K562 (cell line): ENCODE results near the gene CDKN1C. TPM values are rescaled to one million over a fixed set of nuclear protein-coding genes. Genes with fewer than 3 reads are reported as not detected.

Experiments
- ATAC-seq: fragments of 200-7000 bp; cut with Tn5 transposase; 3 replicates; pipeline ENCODE4 v1.9.1; 2020; ENCODE audit warnings: moderate library complexity
- BruUV-seq: library from RNA; stranded (reverse); fragments of 400-500 nt; replicated peaks from 2 replicates; lab custom pipeline; 2021; lab: Mats Ljungman, UMichigan
- CTCF ChIA-PET: fragments of 300-600 bp; formaldehyde crosslinking; extraction: SDS; loops from one replicate; lab custom pipeline; 2021; ENCODE audit warnings: low intra/inter-chr PET ratio; lab: Yijun Ruan, JAX
- POLR2A ChIA-PET: fragments of 300-600, 350-650 bp; sonication (Branson Sonifier 250); formaldehyde crosslinking; extraction: SDS; loops from one replicate; lab custom pipeline; 2021; ENCODE audit warnings: antibody characterized with exemption, inconsistent platforms; lab: Yijun Ruan, JAX
- DNase-seq, 4 experiments: peaks; one replicate each; pipeline versions ENCODE4 v3.0.0 to v3.0.0-alpha.2; 2011 to 2018; ENCODE audit warnings: low spot score in 3 of 4, mixed read lengths in 3 of 4; ENCODE audit errors: extremely low read depth in 1 of 4
- FAIRE-seq: peaks from 2 replicates; lab custom pipeline; 2011; peaks lifted over from hg19 to GRCh38; lab: Jason Lieb, UNC
- H2AFZ ChIP-seq: 2 replicates; pipeline ENCODE4 v1.6.0; 2011; ENCODE audit warnings: low read depth, low read length, control low read depth, inconsistent platforms
- H3K27ac ChIP-seq: fragments of 200-600 bp; 3 replicates; pipeline ENCODE4 v1.8.0; 2011; ENCODE audit warnings: low read depth, mild to moderate bottlenecking, control low read depth, inconsistent platforms, low read length, moderate library complexity, mixed read lengths; ENCODE audit errors: extremely low read depth
- H3K27me3 ChIP-seq, 2 experiments: fragments of 300-600 bp in 1 of 2; 2 replicates in 1 of 2; 3 replicates in 1 of 2; pipeline versions ENCODE4 v1.6.0 to v1.8.0; 2011; ENCODE audit warnings: inconsistent platforms in 2 of 2, low read length in 2 of 2, mild to moderate bottlenecking in 1 of 2, mixed read lengths in 1 of 2, moderate library complexity in 1 of 2; ENCODE audit not compliant: control insufficient read depth in 2 of 2, insufficient read depth in 2 of 2
- H3K36me3 ChIP-seq: fragments of 300-600 bp; 3 replicates; pipeline ENCODE4 v1.8.0; 2011; ENCODE audit warnings: mild to moderate bottlenecking, low read length, inconsistent platforms; ENCODE audit not compliant: control insufficient read depth, insufficient read depth
- H3K4me1 ChIP-seq, 2 experiments: fragments of 200-600 bp in 1 of 2; replicated peaks in 1 of 2; 2 replicates in 1 of 2; 3 replicates in 1 of 2; pipeline versions ENCODE4 v1.5.1 to v1.8.0; 2011; ENCODE audit warnings: inconsistent platforms in 2 of 2, low read length in 2 of 2, mild to moderate bottlenecking in 1 of 2, mixed read lengths in 1 of 2, moderate library complexity in 1 of 2; ENCODE audit not compliant: control insufficient read depth in 2 of 2, insufficient read depth in 2 of 2
- H3K4me2 ChIP-seq: 2 replicates; pipeline ENCODE4 v1.6.1; 2011; ENCODE audit warnings: low read length, control low read depth, inconsistent platforms, mixed read lengths; ENCODE audit not compliant: insufficient read depth
- H3K4me3 ChIP-seq: fragments of 200-600 bp; sonication (generic), shearing (Covaris generic); 2 replicates; pipeline ENCODE4 v1.5.1; 2016; ENCODE audit warnings: control low read depth, inconsistent platforms
- H3K79me2 ChIP-seq: fragments of 200-600 bp; 3 replicates; pipeline ENCODE4 v1.8.0; 2011; ENCODE audit warnings: low read length, inconsistent platforms; ENCODE audit not compliant: control insufficient read depth, insufficient read depth
- H3K9ac ChIP-seq, 2 experiments: 2 replicates each; pipeline versions ENCODE4 v1.6.0 to v1.6.1; 2011; ENCODE audit warnings: low read depth in 2 of 2, low read length in 2 of 2, control low read depth in 1 of 2, inconsistent platforms in 1 of 2, mild to moderate bottlenecking in 1 of 2, mixed read lengths in 1 of 2; ENCODE audit not compliant: insufficient read depth in 1 of 2
- H3K9me1 ChIP-seq: one replicate; pipeline ENCODE4 v1.6.0; 2011; ENCODE audit warnings: inconsistent platforms, mild to moderate bottlenecking, low read length, moderate library complexity; ENCODE audit not compliant: control insufficient read depth, insufficient read depth
- H3K9me3 ChIP-seq: replicated peaks from 2 replicates; pipeline ENCODE4 v1.5.1; 2011; ENCODE audit warnings: low read depth, low read length, inconsistent platforms; ENCODE audit not compliant: control insufficient read depth, insufficient read depth
- H4K20me1 ChIP-seq: replicated peaks from 2 replicates; pipeline ENCODE4 v1.6.1; 2011; ENCODE audit warnings: low read length, inconsistent platforms, mixed read lengths; ENCODE audit not compliant: control insufficient read depth, insufficient read depth
- ATF2 ChIP-seq: sonication (generic); formaldehyde crosslinking; IDR thresholded peaks from 2 replicates; pipeline ENCODE4 v1.8.1; 2022; ENCODE audit warnings: missing genetic modification reagents
- ATF7 ChIP-seq: fragments of 450-650 bp; IDR thresholded peaks from 2 replicates; pipeline ENCODE4 v1.7.1; 2014; ENCODE audit warnings: mild to moderate bottlenecking, moderate library complexity
- CREB1 ChIP-seq, 2 experiments: sonication (generic) in 1 of 2; formaldehyde crosslinking in 1 of 2; IDR thresholded peaks; 2 replicates each; pipeline versions ENCODE4 v1.6.1 to v1.8.0; 2012 to 2022; ENCODE audit warnings: inconsistent platforms in 1 of 2, mild to moderate bottlenecking in 1 of 2, missing genetic modification reagents in 1 of 2, moderate library complexity in 1 of 2
- KLF10 ChIP-seq: fragments of 250-450 bp; sonication (Bioruptor Pico); IDR thresholded peaks from 2 replicates; pipeline ENCODE4 v1.6.1; 2021; ENCODE audit warnings: matching md5 sums
- SAFB2 ChIP-seq: fragments of 200-400 bp; formaldehyde crosslinking; IDR thresholded peaks from 2 replicates; pipeline ENCODE4 v1.6.1; 2018; ENCODE audit warnings: borderline replicate concordance, low read length, low read depth, moderate library complexity; ENCODE audit not compliant: severe bottlenecking
- SMARCA4 ChIP-seq: fragments of 450-650 bp; IDR thresholded peaks from 2 replicates; pipeline ENCODE4 v1.6.1; 2016
- U2AF2 ChIP-seq: fragments of 200-400 bp; formaldehyde crosslinking; optimal IDR thresholded peaks from 2 replicates; pipeline ENCODE3; 2017; ENCODE audit warnings: low read depth, mild to moderate bottlenecking, low read length
- WGBS: fragments of 100-300 bp; shearing (Covaris generic); methylation state at CpG from one replicate; pipeline ENCODE4 v1.1.6; 2016; ENCODE audit warnings: low coverage, mixed read lengths; ENCODE audit not compliant: insufficient coverage; ENCODE audit errors: missing lambda C conversion rate; 5-methylcytosine and 5-hydroxymethylcytosine counted together
- in situ Hi-C: fragments of 300-500 bp; cut with MboI; formaldehyde crosslinking; loops from 4 replicates; pipeline ENCODE4 v1.15.0; 2018; ENCODE audit warnings: inconsistent platforms, mixed read lengths
- intact Hi-C: fragments of 100-400 bp; cut with micrococcal nuclease; formaldehyde crosslinking; loops from 2 replicates; pipeline ENCODE4 v1.14.2; 2022
- polyA plus RNA-seq, 8 experiments: library from polyadenylated mRNA; depleted of rRNA in 4 of 8; stranded (reverse) in 5 of 8; unstranded in 3 of 8; fragments of >200 nt; fragmentation: Nextera tagmentation in 2 of 8; fragmentation: Illumina TruSeq in 1 of 8; extraction: Ambion mirVana in 2 of 8; extraction: Trizol in 1 of 8; gene quantifications; 2 replicates each; pipeline versions ENCODE4 v1.2.1 to v1.2.3, GENCODE V29; 2011 to 2014; ENCODE audit warnings: inconsistent platforms in 1 of 8, missing spikeins in 1 of 8
- total RNA-seq, 7 experiments: library from RNA; depleted of rRNA in 6 of 7; stranded (reverse); fragments of >200 nt in 6 of 7; fragmentation: Illumina TruSeq in 2 of 7; extraction: Trizol in 2 of 7; gene quantifications; 2 replicates each; pipeline versions ENCODE4 v1.2.1 to v1.2.3, GENCODE V29; 2011 to 2021; ENCODE audit warnings: low replicate concordance in 1 of 7

The CDKN1C gene
- total and polyA plus RNA-seq, 9 of the 15 experiments (the other 6 are each of a cell fraction or from before 2014, with no cell fraction given) = 2.8 to 21.1 (median 9.3) TPM

- Histone ChIP-seq H3K4me1 (peaks cover 34 to 84% of the 10 kb centered on the region in 2 experiments), H3K36me3 (no peaks in the 10 kb centered on the region), H3K27me3 (0 out of 5 replicates have a peak, but pooled peaks cover 0 to 5% of the 10 kb centered on the region in 2 experiments), H3K4me2 (no peak overlapping the region), H3K4me3 (no peak overlapping the region), H3K27ac (no peak overlapping the region), H2AFZ (no peak overlapping the region), H3K79me2 (no peaks in the 10 kb centered on the region)
- ChIA-PET POLR2A (interaction anchor here (0.5 to 1.4 kb wide), 4 partner anchors 48 to 417 kb away, joined by 4 read pairs; no protein-coding TSS in a partner anchor), CTCF (interaction anchor here (10.6 kb wide), 1 partner anchor 353 kb away, joined by 228 read pairs; no protein-coding TSS in a partner anchor)
- intact Hi-C loops = loop anchor here (5.0 to 10.0 kb wide), 2 partner anchors 190 to 322 kb away; partner anchors contain the start of gene KCNQ1OT1
- in situ Hi-C loops = loop anchor here (5.0 kb wide), 1 partner anchor 355 kb away; no protein-coding TSS in a partner anchor
- 69% methylated on average over 5 of the region's 5 CpGs for WGBS
- no peak for ATAC-seq
- BruUV-seq = no TSS peak
- TF ChIP-seq ATF2 (no peak), CREB1 (IDR thresholded peaks at IDR 0.05) (no peak), CREB1 (CRISPR knock-in tag; IDR thresholded peaks at IDR 0.05) (no peak), U2AF2 (no peak), SAFB2 (no peak), KLF10 (CRISPR knock-in tag) (no peak), ATF7 (0 out of 2 replicates have a peak, but pooled peaks have one; percentile 2), SMARCA4 (no peak)
- TF ChIP-seq, all 486 proteins: peak for 1
- 0 out of 4 replicates have a peak overlapping the region, but pooled peaks of 1 of the 2 experiments have one; percentile 81 for H3K9ac ChIP-seq
- H4K20me1 ChIP-seq = no peaks in the 10 kb centered on the region
- FAIRE-seq (no peak), DNase-seq (no peak)
- no peaks in the 10 kb centered on the region for H3K9me1 ChIP-seq
- H3K9me3 ChIP-seq = no peaks in the 10 kb centered on the region
Observed at GRCh38 chr11:2886936-2887335, 1.4 kb upstream of the CDKN1C start.
